GM23338 (cell line): ENCODE data around the gene KRT9. TPM values are rescaled to one million over a fixed set of nuclear protein-coding genes. Genes with fewer than 3 reads are reported as not detected.
"Not testable (repeated sequence)": the region's sequence is repeated elsewhere in the genome, so short reads cannot be mapped to it uniquely, and the experiment has no call there.

Experiments used
- ATAC-seq: fragments of 200-7000 bp; cut with Tn5 transposase; 3 replicates; pipeline ENCODE4 v1.9.1; 2020
- DNase-seq: peaks from one replicate; pipeline ENCODE4 v3.0.0-alpha.2; 2015; ENCODE audit warnings: low spot score
- H2AFZ ChIP-seq: fragments of 200-600 bp; sonication (generic); 2 replicates; pipeline ENCODE4 v1.8.0; 2016; ENCODE audit warnings: antibody characterized with exemption, mild to moderate bottlenecking, moderate library complexity
- H3F3A ChIP-seq: fragments of 200-600 bp; sonication (generic); replicated peaks from 2 replicates; pipeline ENCODE4 v1.8.0; 2017; ENCODE audit warnings: antibody characterized with exemption, mixed run types, low read depth
- H3K27ac ChIP-seq: fragments of 200-600 bp; sonication (generic); 2 replicates; pipeline ENCODE4 v1.6.1; 2016; ENCODE audit warnings: low read depth
- H3K27me3 ChIP-seq: fragments of 200-600 bp; sonication (generic); 2 replicates; pipeline ENCODE4 v1.8.0; 2016; ENCODE audit warnings: mild to moderate bottlenecking, mixed run types, moderate library complexity; ENCODE audit not compliant: insufficient read depth
- H3K36me3 ChIP-seq: fragments of 200-600 bp; sonication (generic); 2 replicates; pipeline ENCODE4 v1.8.0; 2016; ENCODE audit warnings: mild to moderate bottlenecking; ENCODE audit not compliant: insufficient read depth
- H3K4me1 ChIP-seq: fragments of 200-600 bp; sonication (generic); 2 replicates; pipeline ENCODE4 v1.8.0; 2016; ENCODE audit warnings: mild to moderate bottlenecking, moderate library complexity; ENCODE audit not compliant: insufficient read depth
- H3K4me2 ChIP-seq: fragments of 200-600 bp; sonication (generic); 2 replicates; pipeline ENCODE4 v1.7.1; 2017; ENCODE audit warnings: mixed run types
- H3K4me3 ChIP-seq: fragments of 200-600 bp; sonication (generic); 2 replicates; pipeline ENCODE4 v1.6.1; 2016; ENCODE audit warnings: mixed run types
- H3K79me2 ChIP-seq: fragments of 200-600 bp; sonication (generic); replicated peaks from 2 replicates; pipeline ENCODE4 v1.8.0; 2017; ENCODE audit warnings: mild to moderate bottlenecking; ENCODE audit not compliant: insufficient read depth
- H3K9me2 ChIP-seq: fragments of 200-600 bp; sonication (generic); 2 replicates; pipeline ENCODE4 v1.8.0; 2017; ENCODE audit not compliant: insufficient read depth
- H4K20me1 ChIP-seq: fragments of 200-600 bp; sonication (generic); replicated peaks from 2 replicates; pipeline ENCODE4 v1.8.0; 2017; ENCODE audit warnings: mild to moderate bottlenecking; ENCODE audit not compliant: insufficient read depth
- H3K27ac Mint-ChIP-seq: 2 replicates; pipeline ENCODE4 v1.8.0; 2020; ENCODE audit warnings: inconsistent platforms, mild to moderate bottlenecking, moderate library complexity, mixed read lengths
- H3K27me3 Mint-ChIP-seq: 3 replicates; pipeline ENCODE4 v1.8.0; 2022; ENCODE audit warnings: low read depth, mild to moderate bottlenecking, moderate library complexity, mixed read lengths, inconsistent platforms; ENCODE audit not compliant: insufficient read depth, poor library complexity
- H3K36me3 Mint-ChIP-seq: 3 replicates; pipeline ENCODE4 v1.8.0; 2021; ENCODE audit warnings: low read depth, mild to moderate bottlenecking, inconsistent platforms, moderate library complexity, mixed read lengths
- H3K4me1 Mint-ChIP-seq: 3 replicates; pipeline ENCODE4 v1.8.0; 2020; ENCODE audit warnings: mild to moderate bottlenecking, inconsistent platforms, mixed read lengths
- H3K4me3 Mint-ChIP-seq: 3 replicates; pipeline ENCODE4 v1.8.0; 2021; ENCODE audit warnings: moderate library complexity, mild to moderate bottlenecking, inconsistent platforms, mixed read lengths
- H3K9me3 Mint-ChIP-seq: 3 replicates; pipeline ENCODE4 v1.8.0; 2020; ENCODE audit warnings: moderate library complexity, mild to moderate bottlenecking, inconsistent platforms, mixed read lengths
- EZH2 ChIP-seq: fragments of 200-600 bp; sonication (generic); IDR thresholded peaks from one replicate; pipeline ENCODE4 v1.8.0; 2017; ENCODE audit warnings: antibody characterized with exemption, mild to moderate bottlenecking, low read depth; ENCODE audit not compliant: unreplicated experiment
- NANOG ChIP-seq: IDR thresholded peaks from 2 replicates; pipeline ENCODE4 v1.6.1; 2016; ENCODE audit warnings: antibody characterized with exemption, borderline replicate concordance
- POLR2AphosphoS5 ChIP-seq: IDR thresholded peaks from 2 replicates; pipeline ENCODE4 v1.6.1; 2016; ENCODE audit warnings: antibody characterized with exemption, low read depth
- STAT1 ChIP-seq: IDR thresholded peaks from one replicate; pipeline ENCODE4 v1.6.1; 2016; ENCODE audit warnings: antibody characterized with exemption; ENCODE audit not compliant: unreplicated experiment
- ZNF114 ChIP-seq: fragments of 250-450 bp; sonication (Bioruptor Pico); IDR thresholded peaks from 2 replicates; pipeline ENCODE4 v1.5.0; 2020; ENCODE audit warnings: mild to moderate bottlenecking, moderate library complexity
- ZNF331 ChIP-seq: fragments of 250-450 bp; sonication (Bioruptor Pico); IDR thresholded peaks from 2 replicates; pipeline ENCODE4 v1.5.0; 2020; ENCODE audit warnings: low read depth, mild to moderate bottlenecking, moderate library complexity
- polyA plus RNA-seq: library from polyadenylated mRNA; unstranded; fragments of >200 nt; fragmentation: Nextera tagmentation; extraction: Ambion mirVana; gene quantifications from 2 replicates; pipeline ENCODE4 v1.2.1, GENCODE V29; 2016
- total RNA-seq: library from RNA; depleted of rRNA; stranded (reverse); fragments of >200 nt; shearing (Covaris generic); gene quantifications from 2 replicates; pipeline ENCODE4 v1.2.3, GENCODE V29; 2014
- TF ChIP-seq, protein P1 (sequence below), 2 experiments: fragments of 200-600 bp in 1 of 2; sonication (generic) in 1 of 2; conservative IDR thresholded peaks; 2 replicates each; pipeline versions ENCODE4 v1.5.1 to v1.6.1; 2016 to 2017; ENCODE audit warnings: antibody characterized with exemption in 2 of 2, low read depth in 2 of 2, mild to moderate bottlenecking in 2 of 2, moderate library complexity in 1 of 2
- TF ChIP-seq, protein P2 (sequence below): IDR thresholded peaks from one replicate; pipeline ENCODE4 v1.6.1; 2018; ENCODE audit warnings: antibody characterized with exemption; ENCODE audit not compliant: unreplicated experiment
- TF ChIP-seq, protein P3 (sequence below): fragments of 250-450 bp; sonication (Bioruptor Pico); IDR thresholded peaks from 2 replicates; pipeline ENCODE4 v1.5.0; 2020; ENCODE audit warnings: mild to moderate bottlenecking, moderate library complexity

KRT9 gene
- total and polyA plus RNA-seq, 2 experiments from 2014 or later = not detected

DNA sequence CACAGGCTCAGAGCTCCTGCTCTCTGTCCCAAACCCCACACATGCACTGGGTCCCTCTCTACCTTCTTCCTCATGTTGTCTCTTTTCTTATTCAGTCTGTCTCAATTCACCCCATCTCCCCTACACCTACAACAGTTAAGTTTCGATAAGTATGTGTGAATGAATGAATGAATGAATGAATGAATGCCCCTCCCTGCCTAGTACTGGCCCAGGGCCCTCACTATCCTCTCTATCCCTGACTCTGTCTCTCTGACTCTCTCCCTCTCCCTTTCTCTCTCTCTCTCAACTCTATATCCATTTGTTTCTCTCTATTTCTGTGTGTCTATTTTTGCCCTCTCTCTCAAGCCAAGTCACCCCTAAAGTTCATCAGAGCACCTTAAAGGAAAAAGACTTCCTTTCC, 6.7 kb upstream of the KRT9 start (continued):
- TF ChIP-seq ZNF114 (CRISPR knock-in tag) = no peak
- TF ChIP-seq STAT1 = no peak

DNA sequence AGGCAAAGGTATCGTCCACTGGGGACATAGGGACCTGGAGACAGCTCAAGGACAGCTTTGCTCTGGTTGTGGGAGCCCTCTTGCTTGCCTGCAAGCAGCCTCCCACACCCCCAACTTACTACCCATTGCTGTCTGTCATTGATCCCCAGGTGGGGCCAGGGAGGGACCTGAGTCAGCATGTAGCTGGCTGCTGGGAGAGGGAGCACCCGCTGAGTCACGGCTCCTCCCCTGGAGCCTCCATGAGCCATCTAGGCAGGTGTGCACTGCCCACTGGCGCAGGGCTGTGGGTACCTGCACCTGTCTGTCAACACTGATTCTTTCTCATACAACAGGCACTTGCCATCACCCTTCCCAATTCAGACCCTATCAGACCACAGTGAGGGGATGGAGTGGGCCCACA, 4.9 kb upstream of the KRT9 start:
- H3K9me2 ChIP-seq, H2AFZ ChIP-seq, H3F3A ChIP-seq, H4K20me1 ChIP-seq, H3K4me1 Mint-ChIP-seq, H3K9me3 Mint-ChIP-seq, H3K79me2 ChIP-seq, H3K27me3 ChIP-seq, H3K4me1 ChIP-seq, H3K36me3 Mint-ChIP-seq, H3K27ac Mint-ChIP-seq, DNase-seq, H3K27ac ChIP-seq, H3K4me2 ChIP-seq, H3K4me3 ChIP-seq, ATAC-seq, H3K36me3 ChIP-seq, H3K4me3 Mint-ChIP-seq: not testable (repeated sequence)
- H3K27me3 Mint-ChIP-seq = peaks cover 17% of the 10 kb centered on the region

DNA sequence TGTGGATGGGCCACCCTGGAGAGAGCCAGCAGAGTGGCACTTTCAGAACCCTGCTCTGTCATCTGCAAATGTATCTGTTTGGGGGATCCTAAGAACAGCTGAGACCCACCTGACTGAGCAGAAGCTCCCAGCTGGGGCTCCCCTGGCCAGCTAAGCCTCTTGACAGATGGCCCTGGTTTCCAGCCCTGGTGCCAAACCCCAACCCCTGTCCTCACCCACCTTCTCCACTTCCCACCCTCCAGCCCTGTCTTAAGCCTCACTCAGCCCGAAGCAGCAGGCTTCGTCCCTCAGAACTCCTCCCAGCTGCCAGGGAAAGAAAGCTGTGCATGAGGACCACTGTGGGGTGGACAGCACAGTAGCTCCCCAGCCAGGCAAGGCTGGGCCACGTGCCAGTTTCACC, 3.5 kb upstream of the KRT9 start:
- Histone ChIP-seq H3K27ac (no peak overlapping the region), H4K20me1 (no peaks in the 10 kb centered on the region), H3K4me1 (peaks cover 3% of the 10 kb centered on the region; the same call in 1 of the 2 replicates), H3K4me2 (no peak overlapping the region), H2AFZ (no peak overlapping the region), H3K27me3 (no peaks in the 10 kb centered on the region), H3K79me2 (no peaks in the 10 kb centered on the region), H3K4me3 (no peak overlapping the region), H3K9me2 (peaks cover 13% of the 10 kb centered on the region), H3K36me3 (no peaks in the 10 kb centered on the region), H3F3A (no peaks in the 10 kb centered on the region; the same call in 1 of the 2 replicates)
- Mint-ChIP-seq H3K36me3 (no peaks in the 10 kb centered on the region), H3K9me3 (peaks cover 2% of the 10 kb centered on the region; the same call in 1 of the 3 replicates), H3K27me3 (peaks cover 17% of the 10 kb centered on the region), H3K27ac (no peak overlapping the region), H3K4me1 (peaks cover 7% of the 10 kb centered on the region; the same call in 2 of the 3 replicates), H3K4me3 (no peak overlapping the region)
- no peak for DNase-seq
- no peak for ATAC-seq
- TF ChIP-seq ZNF331 (no peak), EZH2 (no peak), ZNF114 (CRISPR knock-in tag) (no peak), STAT1 (no peak), POLR2AphosphoS5 (no peak), NANOG (no peak)
- TF ChIP-seq, protein P1, sequence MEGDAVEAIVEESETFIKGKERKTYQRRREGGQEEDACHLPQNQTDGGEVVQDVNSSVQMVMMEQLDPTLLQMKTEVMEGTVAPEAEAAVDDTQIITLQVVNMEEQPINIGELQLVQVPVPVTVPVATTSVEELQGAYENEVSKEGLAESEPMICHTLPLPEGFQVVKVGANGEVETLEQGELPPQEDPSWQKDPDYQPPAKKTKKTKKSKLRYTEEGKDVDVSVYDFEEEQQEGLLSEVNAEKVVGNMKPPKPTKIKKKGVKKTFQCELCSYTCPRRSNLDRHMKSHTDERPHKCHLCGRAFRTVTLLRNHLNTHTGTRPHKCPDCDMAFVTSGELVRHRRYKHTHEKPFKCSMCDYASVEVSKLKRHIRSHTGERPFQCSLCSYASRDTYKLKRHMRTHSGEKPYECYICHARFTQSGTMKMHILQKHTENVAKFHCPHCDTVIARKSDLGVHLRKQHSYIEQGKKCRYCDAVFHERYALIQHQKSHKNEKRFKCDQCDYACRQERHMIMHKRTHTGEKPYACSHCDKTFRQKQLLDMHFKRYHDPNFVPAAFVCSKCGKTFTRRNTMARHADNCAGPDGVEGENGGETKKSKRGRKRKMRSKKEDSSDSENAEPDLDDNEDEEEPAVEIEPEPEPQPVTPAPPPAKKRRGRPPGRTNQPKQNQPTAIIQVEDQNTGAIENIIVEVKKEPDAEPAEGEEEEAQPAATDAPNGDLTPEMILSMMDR (conservative IDR thresholded peaks at IDR 0.05; ENCODE audit: low read depth in 2 of 2) = no peak
- TF ChIP-seq, protein P2, sequence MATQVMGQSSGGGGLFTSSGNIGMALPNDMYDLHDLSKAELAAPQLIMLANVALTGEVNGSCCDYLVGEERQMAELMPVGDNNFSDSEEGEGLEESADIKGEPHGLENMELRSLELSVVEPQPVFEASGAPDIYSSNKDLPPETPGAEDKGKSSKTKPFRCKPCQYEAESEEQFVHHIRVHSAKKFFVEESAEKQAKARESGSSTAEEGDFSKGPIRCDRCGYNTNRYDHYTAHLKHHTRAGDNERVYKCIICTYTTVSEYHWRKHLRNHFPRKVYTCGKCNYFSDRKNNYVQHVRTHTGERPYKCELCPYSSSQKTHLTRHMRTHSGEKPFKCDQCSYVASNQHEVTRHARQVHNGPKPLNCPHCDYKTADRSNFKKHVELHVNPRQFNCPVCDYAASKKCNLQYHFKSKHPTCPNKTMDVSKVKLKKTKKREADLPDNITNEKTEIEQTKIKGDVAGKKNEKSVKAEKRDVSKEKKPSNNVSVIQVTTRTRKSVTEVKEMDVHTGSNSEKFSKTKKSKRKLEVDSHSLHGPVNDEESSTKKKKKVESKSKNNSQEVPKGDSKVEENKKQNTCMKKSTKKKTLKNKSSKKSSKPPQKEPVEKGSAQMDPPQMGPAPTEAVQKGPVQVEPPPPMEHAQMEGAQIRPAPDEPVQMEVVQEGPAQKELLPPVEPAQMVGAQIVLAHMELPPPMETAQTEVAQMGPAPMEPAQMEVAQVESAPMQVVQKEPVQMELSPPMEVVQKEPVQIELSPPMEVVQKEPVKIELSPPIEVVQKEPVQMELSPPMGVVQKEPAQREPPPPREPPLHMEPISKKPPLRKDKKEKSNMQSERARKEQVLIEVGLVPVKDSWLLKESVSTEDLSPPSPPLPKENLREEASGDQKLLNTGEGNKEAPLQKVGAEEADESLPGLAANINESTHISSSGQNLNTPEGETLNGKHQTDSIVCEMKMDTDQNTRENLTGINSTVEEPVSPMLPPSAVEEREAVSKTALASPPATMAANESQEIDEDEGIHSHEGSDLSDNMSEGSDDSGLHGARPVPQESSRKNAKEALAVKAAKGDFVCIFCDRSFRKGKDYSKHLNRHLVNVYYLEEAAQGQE = no peak
- TF ChIP-seq, protein P3, sequence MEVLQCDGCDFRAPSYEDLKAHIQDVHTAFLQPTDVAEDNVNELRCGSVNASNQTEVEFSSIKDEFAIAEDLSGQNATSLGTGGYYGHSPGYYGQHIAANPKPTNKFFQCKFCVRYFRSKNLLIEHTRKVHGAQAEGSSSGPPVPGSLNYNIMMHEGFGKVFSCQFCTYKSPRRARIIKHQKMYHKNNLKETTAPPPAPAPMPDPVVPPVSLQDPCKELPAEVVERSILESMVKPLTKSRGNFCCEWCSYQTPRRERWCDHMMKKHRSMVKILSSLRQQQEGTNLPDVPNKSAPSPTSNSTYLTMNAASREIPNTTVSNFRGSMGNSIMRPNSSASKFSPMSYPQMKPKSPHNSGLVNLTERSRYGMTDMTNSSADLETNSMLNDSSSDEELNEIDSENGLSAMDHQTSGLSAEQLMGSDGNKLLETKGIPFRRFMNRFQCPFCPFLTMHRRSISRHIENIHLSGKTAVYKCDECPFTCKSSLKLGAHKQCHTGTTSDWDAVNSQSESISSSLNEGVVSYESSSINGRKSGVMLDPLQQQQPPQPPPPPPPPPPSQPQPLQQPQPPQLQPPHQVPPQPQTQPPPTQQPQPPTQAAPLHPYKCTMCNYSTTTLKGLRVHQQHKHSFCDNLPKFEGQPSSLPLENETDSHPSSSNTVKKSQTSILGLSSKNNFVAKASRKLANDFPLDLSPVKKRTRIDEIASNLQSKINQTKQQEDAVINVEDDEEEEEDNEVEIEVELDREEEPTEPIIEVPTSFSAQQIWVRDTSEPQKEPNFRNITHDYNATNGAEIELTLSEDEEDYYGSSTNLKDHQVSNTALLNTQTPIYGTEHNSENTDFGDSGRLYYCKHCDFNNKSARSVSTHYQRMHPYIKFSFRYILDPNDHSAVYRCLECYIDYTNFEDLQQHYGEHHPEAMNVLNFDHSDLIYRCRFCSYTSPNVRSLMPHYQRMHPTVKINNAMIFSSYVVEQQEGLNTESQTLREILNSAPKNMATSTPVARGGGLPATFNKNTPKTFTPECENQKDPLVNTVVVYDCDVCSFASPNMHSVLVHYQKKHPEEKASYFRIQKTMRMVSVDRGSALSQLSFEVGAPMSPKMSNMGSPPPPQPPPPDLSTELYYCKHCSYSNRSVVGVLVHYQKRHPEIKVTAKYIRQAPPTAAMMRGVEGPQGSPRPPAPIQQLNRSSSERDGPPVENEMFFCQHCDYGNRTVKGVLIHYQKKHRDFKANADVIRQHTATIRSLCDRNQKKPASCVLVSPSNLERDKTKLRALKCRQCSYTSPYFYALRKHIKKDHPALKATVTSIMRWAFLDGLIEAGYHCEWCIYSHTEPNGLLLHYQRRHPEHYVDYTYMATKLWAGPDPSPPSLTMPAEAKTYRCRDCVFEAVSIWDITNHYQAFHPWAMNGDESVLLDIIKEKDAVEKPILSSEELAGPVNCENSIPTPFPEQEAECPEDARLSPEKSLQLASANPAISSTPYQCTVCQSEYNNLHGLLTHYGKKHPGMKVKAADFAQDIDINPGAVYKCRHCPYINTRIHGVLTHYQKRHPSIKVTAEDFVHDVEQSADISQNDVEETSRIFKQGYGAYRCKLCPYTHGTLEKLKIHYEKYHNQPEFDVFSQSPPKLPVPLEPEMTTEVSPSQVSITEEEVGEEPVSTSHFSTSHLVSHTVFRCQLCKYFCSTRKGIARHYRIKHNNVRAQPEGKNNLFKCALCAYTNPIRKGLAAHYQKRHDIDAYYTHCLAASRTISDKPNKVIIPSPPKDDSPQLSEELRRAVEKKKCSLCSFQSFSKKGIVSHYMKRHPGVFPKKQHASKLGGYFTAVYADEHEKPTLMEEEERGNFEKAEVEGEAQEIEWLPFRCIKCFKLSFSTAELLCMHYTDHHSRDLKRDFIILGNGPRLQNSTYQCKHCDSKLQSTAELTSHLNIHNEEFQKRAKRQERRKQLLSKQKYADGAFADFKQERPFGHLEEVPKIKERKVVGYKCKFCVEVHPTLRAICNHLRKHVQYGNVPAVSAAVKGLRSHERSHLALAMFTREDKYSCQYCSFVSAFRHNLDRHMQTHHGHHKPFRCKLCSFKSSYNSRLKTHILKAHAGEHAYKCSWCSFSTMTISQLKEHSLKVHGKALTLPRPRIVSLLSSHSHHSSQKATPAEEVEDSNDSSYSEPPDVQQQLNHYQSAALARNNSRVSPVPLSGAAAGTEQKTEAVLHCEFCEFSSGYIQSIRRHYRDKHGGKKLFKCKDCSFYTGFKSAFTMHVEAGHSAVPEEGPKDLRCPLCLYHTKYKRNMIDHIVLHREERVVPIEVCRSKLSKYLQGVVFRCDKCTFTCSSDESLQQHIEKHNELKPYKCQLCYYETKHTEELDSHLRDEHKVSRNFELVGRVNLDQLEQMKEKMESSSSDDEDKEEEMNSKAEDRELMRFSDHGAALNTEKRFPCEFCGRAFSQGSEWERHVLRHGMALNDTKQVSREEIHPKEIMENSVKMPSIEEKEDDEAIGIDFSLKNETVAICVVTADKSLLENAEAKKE = no peak
